Loucy (cell line): Measurements from ENCODE around the gene IL16.
A peak's percentile ranks its signal among the peaks of the same experiment; 100 is the strongest.

Experiments used
- H2AFZ ChIP-seq: fragments of 200-600 bp; sonication (generic); 2 replicates; pipeline ENCODE4 v1.6.0; 2016; ENCODE audit warnings: antibody characterized with exemption, mild to moderate bottlenecking, low read length, moderate library complexity
- H3F3A ChIP-seq: fragments of 200-600 bp; 2 replicates; pipeline ENCODE4 v1.6.0; 2016; ENCODE audit warnings: antibody characterized with exemption, low read depth, mild to moderate bottlenecking
- H3K27me3 ChIP-seq: fragments of 200-600 bp; sonication (generic); 2 replicates; pipeline ENCODE4 v1.6.1; 2014; ENCODE audit warnings: low read length, mild to moderate bottlenecking; ENCODE audit not compliant: insufficient read depth, poor library complexity, severe bottlenecking
- H3K36me3 ChIP-seq: fragments of 200-600 bp; sonication (generic); 2 replicates; pipeline ENCODE4 v1.6.1; 2016; ENCODE audit warnings: low read length; ENCODE audit not compliant: insufficient read depth
- H3K4me1 ChIP-seq: fragments of 200-600 bp; sonication (generic); 2 replicates; pipeline ENCODE4 v1.5.1; 2014; ENCODE audit warnings: low read length, mild to moderate bottlenecking; ENCODE audit not compliant: insufficient read depth, poor library complexity, severe bottlenecking
- H3K4me2 ChIP-seq: fragments of 200-600 bp; sonication (generic); 2 replicates; pipeline ENCODE4 v1.6.0; 2014; ENCODE audit warnings: antibody characterized with exemption, low read length, low read depth, mild to moderate bottlenecking; ENCODE audit not compliant: poor library complexity, severe bottlenecking
- H3K4me3 ChIP-seq: fragments of 200-600 bp; sonication (generic); 2 replicates; pipeline ENCODE4 v1.5.1; 2014; ENCODE audit warnings: low read length, mild to moderate bottlenecking, mixed read lengths; ENCODE audit not compliant: poor library complexity, severe bottlenecking
- H3K79me2 ChIP-seq: fragments of 200-600 bp; sonication (generic); 2 replicates; pipeline ENCODE4 v1.6.1; 2014; ENCODE audit warnings: low read length; ENCODE audit not compliant: insufficient read depth
- H3K9ac ChIP-seq: fragments of 200-600 bp; sonication (generic); 2 replicates; pipeline ENCODE4 v1.6.0; 2014; ENCODE audit warnings: mild to moderate bottlenecking, low read depth, low read length, moderate library complexity; ENCODE audit not compliant: poor library complexity, severe bottlenecking
- H3K9me2 ChIP-seq: fragments of 200-600 bp; sonication (generic); replicated peaks from 2 replicates; pipeline ENCODE4 v1.6.1; 2016; ENCODE audit warnings: low read depth, low read length, mixed read lengths
- H3K9me3 ChIP-seq: fragments of 200-600 bp; sonication (generic); 2 replicates; pipeline ENCODE4 v1.6.1; 2014; ENCODE audit warnings: mild to moderate bottlenecking, antibody characterized with exemption, low read length, low read depth; ENCODE audit not compliant: insufficient read depth
- H4K20me1 ChIP-seq: fragments of 200-600 bp; sonication (generic); 2 replicates; pipeline ENCODE4 v1.6.0; 2014; ENCODE audit warnings: antibody characterized with exemption, low read length, mild to moderate bottlenecking; ENCODE audit not compliant: insufficient read depth, poor library complexity, severe bottlenecking
- EZH2phosphoT487 ChIP-seq: fragments of 200-600 bp; IDR thresholded peaks from 2 replicates; pipeline ENCODE4 v1.6.1; 2018; ENCODE audit warnings: antibody characterized with exemption, mild to moderate bottlenecking, moderate library complexity, borderline replicate concordance
- TF ChIP-seq, protein P1 (sequence below): fragments of 200-600 bp; sonication (generic); conservative IDR thresholded peaks from 2 replicates; pipeline ENCODE4 v1.5.1; 2014; ENCODE audit warnings: mild to moderate bottlenecking, antibody characterized with exemption, low read length

Gene IL16

GRCh38 chr15:81321667-81322066, 125.0 kb downstream of the IL16 start:
- TF ChIP-seq EZH2phosphoT487: no peak
- TF ChIP-seq, protein P1, sequence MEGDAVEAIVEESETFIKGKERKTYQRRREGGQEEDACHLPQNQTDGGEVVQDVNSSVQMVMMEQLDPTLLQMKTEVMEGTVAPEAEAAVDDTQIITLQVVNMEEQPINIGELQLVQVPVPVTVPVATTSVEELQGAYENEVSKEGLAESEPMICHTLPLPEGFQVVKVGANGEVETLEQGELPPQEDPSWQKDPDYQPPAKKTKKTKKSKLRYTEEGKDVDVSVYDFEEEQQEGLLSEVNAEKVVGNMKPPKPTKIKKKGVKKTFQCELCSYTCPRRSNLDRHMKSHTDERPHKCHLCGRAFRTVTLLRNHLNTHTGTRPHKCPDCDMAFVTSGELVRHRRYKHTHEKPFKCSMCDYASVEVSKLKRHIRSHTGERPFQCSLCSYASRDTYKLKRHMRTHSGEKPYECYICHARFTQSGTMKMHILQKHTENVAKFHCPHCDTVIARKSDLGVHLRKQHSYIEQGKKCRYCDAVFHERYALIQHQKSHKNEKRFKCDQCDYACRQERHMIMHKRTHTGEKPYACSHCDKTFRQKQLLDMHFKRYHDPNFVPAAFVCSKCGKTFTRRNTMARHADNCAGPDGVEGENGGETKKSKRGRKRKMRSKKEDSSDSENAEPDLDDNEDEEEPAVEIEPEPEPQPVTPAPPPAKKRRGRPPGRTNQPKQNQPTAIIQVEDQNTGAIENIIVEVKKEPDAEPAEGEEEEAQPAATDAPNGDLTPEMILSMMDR: no peak
- Histone ChIP-seq H3K4me3 (no peak overlapping the region), H4K20me1 (no peaks in the 10 kb centered on the region), H3K79me2 (peaks cover 5% of the 10 kb centered on the region; the same call in 1 of the 2 replicates), H2AFZ (no peak overlapping the region), H3K9me3 (no peaks in the 10 kb centered on the region), H3F3A (no peaks in the 10 kb centered on the region), H3K36me3 (no peaks in the 10 kb centered on the region), H3K27me3 (no peaks in the 10 kb centered on the region), H3K4me1 (peaks cover 11% of the 10 kb centered on the region), H3K4me2 (peak overlapping the region; percentile 89), H3K9me2 (no peaks in the 10 kb centered on the region), H3K9ac (no peak overlapping the region)

DNA sequence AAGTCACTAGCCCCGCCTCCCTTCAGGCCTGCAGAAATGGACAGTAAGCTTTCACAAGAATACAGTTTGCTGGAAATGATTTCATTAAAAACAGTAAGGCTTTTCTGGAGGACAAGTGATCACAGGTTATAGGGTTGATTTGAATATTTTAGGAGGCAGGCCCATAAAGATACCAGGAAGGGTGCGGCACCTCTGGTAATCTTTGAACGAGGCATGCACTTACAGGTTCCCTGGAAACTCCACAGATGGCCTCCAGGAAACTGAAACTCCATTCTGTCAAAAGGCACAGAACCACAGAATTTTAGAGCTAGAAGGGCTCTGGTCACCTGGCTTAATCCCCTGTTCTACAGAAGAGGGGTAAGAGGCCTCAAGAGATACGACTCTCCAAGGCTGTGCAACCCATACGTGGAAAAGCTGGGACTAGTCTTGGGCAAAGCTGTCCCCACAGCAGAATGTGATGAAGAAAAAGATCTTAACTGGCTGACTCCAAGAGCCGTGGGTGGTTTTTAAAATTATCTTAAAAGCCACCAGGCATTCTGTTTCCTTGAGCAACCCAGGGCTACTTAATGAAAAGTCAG, 126.1 kb downstream of the IL16 start:
- no peaks in the 10 kb centered on the region for H3K9me2 ChIP-seq
- H2AFZ ChIP-seq: no peak overlapping the region
- peak overlapping the region; percentile 89 for H3K4me2 ChIP-seq
- H3K9ac ChIP-seq: peak overlapping the region; percentile 78
- no peaks in the 10 kb centered on the region for H3F3A ChIP-seq
- H3K4me3 ChIP-seq: peak overlapping the region; percentile 88
- H3K27me3 ChIP-seq: no peaks in the 10 kb centered on the region
- peaks cover 11% of the 10 kb centered on the region for H3K4me1 ChIP-seq
- H3K79me2 ChIP-seq: peaks cover 5% of the 10 kb centered on the region; the same call in 1 of the 2 replicates
- TF ChIP-seq EZH2phosphoT487: no peak
- TF ChIP-seq, protein P1: no peak
- no peaks in the 10 kb centered on the region for H3K36me3 ChIP-seq
- no peaks in the 10 kb centered on the region for H3K9me3 ChIP-seq
- H4K20me1 ChIP-seq: no peaks in the 10 kb centered on the region

- Histone ChIP-seq H3K4me2 (peak overlapping the region; percentile 89), H3K9me2 (no peaks in the 10 kb centered on the region)
- no peak for TF ChIP-seq EZH2phosphoT487
- TF ChIP-seq, protein P1: no peak
Measured at GRCh38 chr15:81323559-81323943, 126.9 kb downstream of the IL16 start.

More at GRCh38 chr15:81323559-81323943, 126.9 kb downstream of the IL16 start:
- Histone ChIP-seq H2AFZ (peak overlapping the region; percentile 74; the same call in 1 of the 2 replicates), H3K27me3 (no peaks in the 10 kb centered on the region), H3K36me3 (no peaks in the 10 kb centered on the region), H3K4me1 (peaks cover 11% of the 10 kb centered on the region), H3K9ac (peak overlapping the region; percentile 78), H3K4me3 (peak overlapping the region; percentile 88), H3K79me2 (peaks cover 5% of the 10 kb centered on the region; the same call in 1 of the 2 replicates), H3F3A (no peaks in the 10 kb centered on the region), H3K9me3 (no peaks in the 10 kb centered on the region), H4K20me1 (no peaks in the 10 kb centered on the region)
